SU-DHL-6 (cell line): ENCODE measurements around the gene SYPL2.

Source experiments
- H2AFZ ChIP-seq: fragments of 200-600 bp; sonication (generic); 2 replicates; pipeline ENCODE4 v1.6.1; 2014; ENCODE audit warnings: low read depth, mild to moderate bottlenecking, moderate library complexity, mixed read lengths, antibody characterized with exemption, low read length; ENCODE audit not compliant: severe bottlenecking
- H3F3A ChIP-seq: fragments of 200-600 bp; shearing (Covaris generic); 2 replicates; pipeline ENCODE4 v1.6.0; 2016; ENCODE audit warnings: antibody characterized with exemption, mild to moderate bottlenecking; ENCODE audit not compliant: insufficient read depth
- H3K27ac ChIP-seq: fragments of 200-600 bp; sonication (generic); 2 replicates; pipeline ENCODE4 v1.5.1; 2016; ENCODE audit warnings: low read depth, mild to moderate bottlenecking, low read length, moderate library complexity, mixed read lengths
- H3K27me3 ChIP-seq: fragments of 200-600 bp; sonication (generic), shearing (Covaris generic); 2 replicates; pipeline ENCODE4 v1.6.0; 2014; ENCODE audit warnings: mild to moderate bottlenecking, low read length
- H3K36me3 ChIP-seq: fragments of 200-600 bp; sonication (generic); 2 replicates; pipeline ENCODE4 v1.6.1; 2014; ENCODE audit warnings: mild to moderate bottlenecking, low read length, mixed read lengths
- H3K4me2 ChIP-seq: fragments of 300-600, 200-600 bp; shearing (Covaris generic), sonication (generic); 2 replicates; pipeline ENCODE4 v1.6.0; 2014; ENCODE audit warnings: low read length, low read depth, mild to moderate bottlenecking; ENCODE audit not compliant: poor library complexity, severe bottlenecking
- H3K4me3 ChIP-seq: fragments of 200-600 bp; sonication (generic); 2 replicates; pipeline ENCODE4 v1.5.1; 2014; ENCODE audit warnings: antibody characterized with exemption, low read length, mild to moderate bottlenecking, mixed read lengths; ENCODE audit not compliant: insufficient read depth, poor library complexity, severe bottlenecking
- H3K79me2 ChIP-seq: fragments of 200-600 bp; sonication (generic); 2 replicates; pipeline ENCODE4 v1.6.1; 2014; ENCODE audit warnings: mild to moderate bottlenecking, low read length, moderate library complexity; ENCODE audit not compliant: insufficient read depth
- H3K9ac ChIP-seq: fragments of 200-600 bp; sonication (generic); 2 replicates; pipeline ENCODE4 v1.7.0; 2014; ENCODE audit warnings: mild to moderate bottlenecking, low read length
- H3K9me2 ChIP-seq: fragments of 200-600 bp; sonication (generic); replicated peaks from 2 replicates; pipeline ENCODE4 v1.6.1; 2014; ENCODE audit warnings: low read length; ENCODE audit not compliant: insufficient read depth
- H3K9me3 ChIP-seq: fragments of 200-600 bp; sonication (generic); 2 replicates; pipeline ENCODE4 v1.6.1; 2014; ENCODE audit warnings: low read length, mixed read lengths; ENCODE audit not compliant: insufficient read depth
- H4K20me1 ChIP-seq: fragments of 200-600 bp; sonication (generic); 2 replicates; pipeline ENCODE4 v1.6.1; 2014; ENCODE audit warnings: low read depth, mild to moderate bottlenecking, antibody characterized with exemption, low read length, moderate library complexity, mixed read lengths
- EZH2phosphoT487 ChIP-seq: fragments of 200-600 bp; sonication (generic), shearing (Covaris generic); conservative IDR thresholded peaks from 2 replicates; pipeline ENCODE4 v1.6.1; 2018; ENCODE audit warnings: mild to moderate bottlenecking, antibody characterized with exemption, low read length, moderate library complexity, mixed read lengths
- TF ChIP-seq, protein P1 (sequence below): fragments of 200-600 bp; sonication (generic); IDR thresholded peaks from one replicate; pipeline ENCODE4 v1.5.1; 2017; ENCODE audit warnings: antibody characterized with exemption, mild to moderate bottlenecking, low read length, moderate library complexity; ENCODE audit not compliant: insufficient read depth, poor library complexity, severe bottlenecking

SYPL2 gene

DNA sequence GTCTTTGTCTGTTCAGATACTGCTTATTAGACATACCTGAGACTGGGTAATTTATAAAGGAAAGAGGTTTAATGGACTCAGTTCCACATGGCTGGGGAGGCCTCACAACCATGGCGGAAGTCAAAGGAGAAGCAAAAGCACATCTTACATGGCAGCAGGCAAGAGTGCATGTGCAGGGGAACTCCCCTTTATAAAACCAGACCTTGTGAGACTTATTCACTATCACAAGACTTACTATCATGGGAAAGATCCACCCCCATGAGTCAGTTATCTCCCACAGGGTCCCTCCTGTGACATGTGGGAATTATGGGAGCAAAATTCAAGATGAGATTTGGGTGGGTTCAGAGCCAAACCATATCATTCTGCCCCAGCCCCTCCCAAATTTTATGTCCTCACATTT, 33.0 kb upstream of the SYPL2 start:
- no peaks in the 10 kb centered on the region for H3K27me3 ChIP-seq
- TF ChIP-seq EZH2phosphoT487, result no peak
- TF ChIP-seq, protein P1, sequence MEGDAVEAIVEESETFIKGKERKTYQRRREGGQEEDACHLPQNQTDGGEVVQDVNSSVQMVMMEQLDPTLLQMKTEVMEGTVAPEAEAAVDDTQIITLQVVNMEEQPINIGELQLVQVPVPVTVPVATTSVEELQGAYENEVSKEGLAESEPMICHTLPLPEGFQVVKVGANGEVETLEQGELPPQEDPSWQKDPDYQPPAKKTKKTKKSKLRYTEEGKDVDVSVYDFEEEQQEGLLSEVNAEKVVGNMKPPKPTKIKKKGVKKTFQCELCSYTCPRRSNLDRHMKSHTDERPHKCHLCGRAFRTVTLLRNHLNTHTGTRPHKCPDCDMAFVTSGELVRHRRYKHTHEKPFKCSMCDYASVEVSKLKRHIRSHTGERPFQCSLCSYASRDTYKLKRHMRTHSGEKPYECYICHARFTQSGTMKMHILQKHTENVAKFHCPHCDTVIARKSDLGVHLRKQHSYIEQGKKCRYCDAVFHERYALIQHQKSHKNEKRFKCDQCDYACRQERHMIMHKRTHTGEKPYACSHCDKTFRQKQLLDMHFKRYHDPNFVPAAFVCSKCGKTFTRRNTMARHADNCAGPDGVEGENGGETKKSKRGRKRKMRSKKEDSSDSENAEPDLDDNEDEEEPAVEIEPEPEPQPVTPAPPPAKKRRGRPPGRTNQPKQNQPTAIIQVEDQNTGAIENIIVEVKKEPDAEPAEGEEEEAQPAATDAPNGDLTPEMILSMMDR, result no peak
- H2AFZ ChIP-seq, result no peak overlapping the region
- no peak overlapping the region for H3K9ac ChIP-seq
- no peak overlapping the region for H3K4me2 ChIP-seq
- H3K27ac ChIP-seq, result no peak overlapping the region
- H3K79me2 ChIP-seq, result no peaks in the 10 kb centered on the region
- H4K20me1 ChIP-seq, result no peaks in the 10 kb centered on the region
- H3K36me3 ChIP-seq, result no peaks in the 10 kb centered on the region
- no peak overlapping the region for H3K4me3 ChIP-seq
- no peaks in the 10 kb centered on the region for H3K9me2 ChIP-seq
- no peaks in the 10 kb centered on the region for H3K9me3 ChIP-seq
- no peaks in the 10 kb centered on the region for H3F3A ChIP-seq

DNA sequence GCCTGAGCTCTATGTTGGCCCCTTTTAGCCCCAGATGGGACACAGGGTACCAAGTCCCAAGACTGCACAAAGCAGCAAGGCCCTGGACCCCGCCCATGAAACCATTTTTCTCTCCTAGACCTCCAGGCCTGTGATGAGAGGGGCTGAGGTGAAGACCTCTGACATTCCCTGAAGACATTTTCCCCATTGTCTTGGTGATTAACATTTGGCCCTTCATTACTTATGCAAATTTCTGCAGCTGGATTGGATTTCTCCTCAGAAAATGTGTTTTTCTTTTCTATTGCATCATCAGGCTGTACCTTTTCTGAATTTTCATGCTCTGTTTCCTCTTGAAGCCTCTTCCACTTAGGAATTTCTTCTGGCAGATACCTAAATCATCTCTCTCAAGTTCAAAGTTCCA, 31.9 kb upstream of the SYPL2 start:
- H3F3A ChIP-seq, result no peaks in the 10 kb centered on the region
- no peaks in the 10 kb centered on the region for H3K36me3 ChIP-seq
- H3K27me3 ChIP-seq, result no peaks in the 10 kb centered on the region
- no peak overlapping the region for H3K4me2 ChIP-seq
- H3K27ac ChIP-seq, result no peak overlapping the region
- no peak for TF ChIP-seq EZH2phosphoT487
- TF ChIP-seq, protein P1, result no peak
- no peak overlapping the region for H3K4me3 ChIP-seq
- H3K79me2 ChIP-seq, result no peaks in the 10 kb centered on the region
- H3K9me2 ChIP-seq, result no peaks in the 10 kb centered on the region
- H3K9me3 ChIP-seq, result no peaks in the 10 kb centered on the region
- no peaks in the 10 kb centered on the region for H4K20me1 ChIP-seq
- no peak overlapping the region for H3K9ac ChIP-seq
- no peak overlapping the region for H2AFZ ChIP-seq

DNA sequence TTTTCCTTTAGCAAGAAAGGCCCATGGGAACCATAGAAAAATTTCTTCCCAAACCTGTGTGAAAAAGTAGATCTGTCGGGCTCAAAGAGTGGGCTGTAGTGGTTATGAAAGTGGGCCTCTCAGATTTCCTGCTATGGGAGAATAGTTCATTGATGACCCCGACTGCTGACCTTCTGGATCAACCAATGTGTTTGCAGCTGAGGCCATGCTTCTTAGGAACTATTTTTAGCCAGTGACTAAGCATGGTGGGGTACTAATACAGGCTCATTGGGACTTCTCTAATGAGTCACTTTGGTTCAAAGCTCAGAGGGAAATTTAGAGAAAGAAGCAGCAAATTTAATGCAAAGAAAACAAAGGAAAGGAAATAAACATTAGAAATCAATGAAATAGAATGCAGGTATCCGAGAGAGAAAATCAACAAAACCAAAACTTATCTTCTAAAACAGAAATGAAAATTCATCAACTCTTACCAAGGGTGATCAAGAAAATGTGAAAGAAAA, 27.5 kb upstream of the SYPL2 start:
- TF ChIP-seq, protein P1, result no peak
- no peak for TF ChIP-seq EZH2phosphoT487
- H3K9ac ChIP-seq, result no peak overlapping the region
- no peaks in the 10 kb centered on the region for H3K79me2 ChIP-seq
- no peak overlapping the region for H3K4me3 ChIP-seq
- H3F3A ChIP-seq, result no peaks in the 10 kb centered on the region
- no peaks in the 10 kb centered on the region for H3K9me3 ChIP-seq
- no peaks in the 10 kb centered on the region for H3K27me3 ChIP-seq
- H2AFZ ChIP-seq, result no peak overlapping the region
- H3K36me3 ChIP-seq, result no peaks in the 10 kb centered on the region
- no peak overlapping the region for H3K4me2 ChIP-seq
- H3K9me2 ChIP-seq, result no peaks in the 10 kb centered on the region
- H4K20me1 ChIP-seq, result no peaks in the 10 kb centered on the region
- H3K27ac ChIP-seq, result no peak overlapping the region
